CD8-positive, alpha-beta memory T cell (primary cell): ENCODE results near the gene SLC37A1. TPM values are rescaled to one million over a fixed set of nuclear protein-coding genes. Genes with fewer than 3 reads are reported as not detected.
"Not testable (repeated sequence)": the region's sequence is repeated elsewhere in the genome, so short reads cannot be mapped to it uniquely, and the experiment has no call there.

Source experiments
- CTCF ChIA-PET: fragments of 350-600 bp; sonication (Branson Sonifier 250); formaldehyde crosslinking; loops from one replicate; lab custom pipeline; 2021; ENCODE audit warnings: antibody characterized with exemption; lab: Charles Lee
- POLR2A ChIA-PET: fragments of 350-600 bp; sonication (Branson Sonifier 250); formaldehyde crosslinking; loops from one replicate; lab custom pipeline; 2021; ENCODE audit warnings: antibody characterized with exemption; lab: Charles Lee
- DNase-seq, 5 donors: peaks; one replicate each; pipeline versions ENCODE4 v3.0.0 to v3.0.0-alpha.2; 2020 to 2022; ENCODE audit warnings: mixed read lengths in 1 of 5
- H3K27ac ChIP-seq: one replicate; pipeline ENCODE4 v1.7.0; 2013; ENCODE audit warnings: low read depth, mild to moderate bottlenecking, low read length, moderate library complexity
- H3K27me3 ChIP-seq: 2 replicates; pipeline ENCODE4 v1.7.0; 2013; ENCODE audit warnings: low read length, mild to moderate bottlenecking; ENCODE audit not compliant: insufficient read depth, poor library complexity, severe bottlenecking
- H3K36me3 ChIP-seq: 2 replicates; pipeline ENCODE4 v1.7.0; 2013; ENCODE audit warnings: mild to moderate bottlenecking, low read length, moderate library complexity; ENCODE audit not compliant: insufficient read depth
- H3K4me1 ChIP-seq: 2 replicates; pipeline ENCODE4 v1.7.0; 2013; ENCODE audit warnings: mild to moderate bottlenecking, low read length, moderate library complexity; ENCODE audit not compliant: insufficient read depth
- H3K4me3 ChIP-seq: 2 replicates; pipeline ENCODE4 v1.7.0; 2013; ENCODE audit warnings: mild to moderate bottlenecking, low read length
- H3K9me3 ChIP-seq: 2 replicates; pipeline ENCODE4 v1.7.0; 2013; ENCODE audit warnings: mild to moderate bottlenecking, low read length
- H3K27ac Mint-ChIP-seq, 8 donors: one replicate each; pipeline ENCODE4 v1.8.0; 2020 to 2021; ENCODE audit warnings: mixed read lengths in 8 of 8, mild to moderate bottlenecking in 6 of 8, inconsistent platforms in 3 of 8, moderate library complexity in 3 of 8
- H3K27me3 Mint-ChIP-seq, 2 donors: one replicate each; pipeline ENCODE4 v1.8.0; 2020 to 2021; ENCODE audit warnings: mixed read lengths in 2 of 2, mild to moderate bottlenecking in 1 of 2, moderate library complexity in 1 of 2
- H3K36me3 Mint-ChIP-seq, 3 donors: one replicate each; pipeline ENCODE4 v1.8.0; 2020 to 2021; ENCODE audit warnings: mixed read lengths in 3 of 3, inconsistent platforms in 1 of 3, mild to moderate bottlenecking in 1 of 3
- H3K4me1 Mint-ChIP-seq, 3 donors: one replicate each; pipeline ENCODE4 v1.8.0; 2020 to 2021; ENCODE audit warnings: mixed read lengths in 3 of 3, inconsistent platforms in 1 of 3, mild to moderate bottlenecking in 1 of 3
- H3K4me3 Mint-ChIP-seq, 7 donors: one replicate each; pipeline ENCODE4 v1.8.0; 2020 to 2021; ENCODE audit warnings: mixed read lengths in 7 of 7, mild to moderate bottlenecking in 6 of 7, moderate library complexity in 4 of 7, inconsistent platforms in 2 of 7
- H3K9me3 Mint-ChIP-seq, 5 donors: one replicate each; pipeline ENCODE4 v1.8.0; 2020 to 2022; ENCODE audit warnings: mixed read lengths in 5 of 5, mild to moderate bottlenecking in 3 of 5, moderate library complexity in 2 of 5, inconsistent platforms in 1 of 5
- polyA plus RNA-seq: library from polyadenylated mRNA; unstranded; fragments of 300-500 nt; fragmentation: Illumina TruSeq; gene quantifications from one replicate; pipeline ENCODE4 v1.2.3, GENCODE V29; 2021
- total RNA-seq, 2 experiments: library from RNA; stranded (reverse); gene quantifications; one replicate each; pipeline ENCODE4 v1.2.3, GENCODE V29; 2021

SLC37A1 gene
- total and polyA plus RNA-seq, 3 experiments from 2014 or later: 6.5 to 16.9 (median 16.6) TPM

- Mint-ChIP-seq H3K4me1 (no peaks in the 10 kb centered on the region), H3K27ac (no peak overlapping the region), H3K36me3 (no peaks in the 10 kb centered on the region), H3K9me3 (no peaks in the 10 kb centered on the region), H3K27me3 (peaks cover 6 to 20% of the 10 kb centered on the region in 2 donors), H3K4me3 (no peak overlapping the region)
- H3K4me3 ChIP-seq: no peak overlapping the region
- no peaks in the 10 kb centered on the region for H3K27me3 ChIP-seq
- no peak for DNase-seq
- CTCF ChIA-PET: no interaction called here
- POLR2A ChIA-PET: no interaction called here
- H3K36me3 ChIP-seq: no peaks in the 10 kb centered on the region
- H3K4me1 ChIP-seq: peaks cover 7% of the 10 kb centered on the region
- H3K27ac ChIP-seq: no peak overlapping the region
- no peaks in the 10 kb centered on the region for H3K9me3 ChIP-seq
These were observed 114.1 kb downstream of the SLC37A1 start for GRCh38 chr21:42627527-42628289.

- H3K4me3 Mint-ChIP-seq, H3K27ac Mint-ChIP-seq, POLR2A ChIA-PET, H3K27ac ChIP-seq, H3K9me3 ChIP-seq, H3K36me3 Mint-ChIP-seq, CTCF ChIA-PET, H3K4me1 ChIP-seq, H3K9me3 Mint-ChIP-seq, DNase-seq, H3K27me3 ChIP-seq, H3K4me1 Mint-ChIP-seq, H3K36me3 ChIP-seq, H3K4me3 ChIP-seq: not testable (repeated sequence)
- H3K27me3 Mint-ChIP-seq: peaks cover 6 to 20% of the 10 kb centered on the region in 2 donors
These were observed 114.9 kb downstream of the SLC37A1 start for GRCh38 chr21:42628466-42629061.

GRCh38 chr21:42629933-42630589 is 116.4 kb downstream of the SLC37A1 start:
- H3K9me3 ChIP-seq: no peaks in the 10 kb centered on the region
- CTCF ChIA-PET: no interaction called here
- Mint-ChIP-seq H3K4me3 (no peak overlapping the region), H3K9me3 (no peaks in the 10 kb centered on the region), H3K36me3 (no peaks in the 10 kb centered on the region), H3K27me3 (peaks cover 0 to 11% of the 10 kb centered on the region in 2 donors), H3K27ac (no peak overlapping the region), H3K4me1 (no peaks in the 10 kb centered on the region)
- POLR2A ChIA-PET: no interaction called here
- H3K36me3 ChIP-seq: no peaks in the 10 kb centered on the region
- no peak overlapping the region for H3K4me3 ChIP-seq
- H3K27me3 ChIP-seq: no peaks in the 10 kb centered on the region
- H3K27ac ChIP-seq: no peak overlapping the region
- H3K4me1 ChIP-seq: peaks cover 7% of the 10 kb centered on the region
- peak in 1 of 5 donors; percentile 13 for DNase-seq

GRCh38 chr21:42630626-42631025 is 117.0 kb downstream of the SLC37A1 start:
- peak in 1 of 5 donors; percentile 30 for DNase-seq
- H3K27ac ChIP-seq: no peak overlapping the region
- Mint-ChIP-seq H3K4me3 (no peak overlapping the region), H3K27me3 (peaks cover 0 to 11% of the 10 kb centered on the region in 2 donors), H3K9me3 (no peaks in the 10 kb centered on the region), H3K36me3 (no peaks in the 10 kb centered on the region), H3K27ac (no peak overlapping the region), H3K4me1 (no peaks in the 10 kb centered on the region)
- no peaks in the 10 kb centered on the region for H3K9me3 ChIP-seq
- CTCF ChIA-PET: no interaction called here
- no peaks in the 10 kb centered on the region for H3K36me3 ChIP-seq
- H3K4me3 ChIP-seq: no peak overlapping the region
- no peaks in the 10 kb centered on the region for H3K27me3 ChIP-seq
- peaks cover 7% of the 10 kb centered on the region for H3K4me1 ChIP-seq
- POLR2A ChIA-PET: no interaction called here

Other genes starting within 250 kb of the SLC37A1 start
- gene TFF3, start 198.4 kb upstream of the SLC37A1 start, total RNA-seq: not detected
- not detected for gene TFF3, start 198.4 kb upstream of the SLC37A1 start, polyA plus RNA-seq
- not detected for gene TFF2, start 162.9 kb upstream of the SLC37A1 start, total RNA-seq
- not detected for gene TFF2, start 162.9 kb upstream of the SLC37A1 start, polyA plus RNA-seq
- not detected for gene TFF1, start 147.3 kb upstream of the SLC37A1 start, total RNA-seq
- gene TFF1, start 147.3 kb upstream of the SLC37A1 start, polyA plus RNA-seq: not detected
- gene TMPRSS3, start 117.8 kb upstream of the SLC37A1 start, total RNA-seq: 10 to 100 TPM; 19.6 to 20.4 TPM
- 2.0 TPM for gene TMPRSS3, start 117.8 kb upstream of the SLC37A1 start, polyA plus RNA-seq
- gene UBASH3A, start 110.0 kb upstream of the SLC37A1 start, total RNA-seq: 10 to 100 TPM; 36.4 to 38.7 TPM
- 55.1 TPM for gene UBASH3A, start 110.0 kb upstream of the SLC37A1 start, polyA plus RNA-seq
- gene RSPH1, start 17.6 kb upstream of the SLC37A1 start, total RNA-seq: not detected
- gene RSPH1, start 17.6 kb upstream of the SLC37A1 start, polyA plus RNA-seq: not detected
- gene PDE9A, start 139.8 kb downstream of the SLC37A1 start, total RNA-seq: 1 to 10 TPM; 1.5 to 2.6 TPM
- 1.7 TPM for gene PDE9A, start 139.8 kb downstream of the SLC37A1 start, polyA plus RNA-seq